Measurements from ENCODE around the gene ITGBL1. TPM values are rescaled to one million over a fixed set of nuclear protein-coding genes. Genes with fewer than 3 reads are reported as not detected.

ITGBL1 gene
- total RNA-seq, 2 experiments from 2014 or later, result not detected

DNA sequence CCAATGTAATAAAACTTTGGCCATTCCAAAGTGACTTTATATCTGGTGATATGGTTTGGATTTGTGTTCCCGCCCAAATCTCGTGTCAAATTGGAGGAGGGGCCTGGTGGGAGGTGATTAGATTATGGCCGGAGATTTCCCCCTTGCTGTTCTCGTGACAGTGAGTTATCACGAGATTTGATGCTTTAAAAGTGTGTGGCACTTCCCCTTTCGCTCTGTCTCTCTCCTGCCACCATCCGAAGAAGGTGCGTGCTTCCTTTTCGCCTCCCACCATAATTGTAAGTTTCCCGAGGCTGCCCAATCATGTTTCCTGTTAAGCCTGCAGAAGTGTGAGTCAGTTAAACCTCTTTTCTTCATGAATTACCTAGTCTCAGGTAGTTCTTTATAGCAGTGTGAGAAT lies 26.9 kb upstream of the ITGBL1 start:
- DNase-seq (ENCODE audit: low spot score), result no peak
- no peaks in the 10 kb centered on the region for H3K9me2 ChIP-seq (ENCODE audit: insufficient read depth, low read length)
- H3K36me3 ChIP-seq (ENCODE audit: insufficient read depth, low read length), result no peaks in the 10 kb centered on the region
- H3K79me2 ChIP-seq (ENCODE audit: insufficient read depth, low read depth, low read length), result no peaks in the 10 kb centered on the region
- BruUV-seq (replicated peaks), result no TSS peak
- CTCF ChIA-PET (ENCODE audit: unreplicated experiment), result no interaction called here
- H4K20me1 ChIP-seq (ENCODE audit: insufficient read depth, low read length), result no peaks in the 10 kb centered on the region
- no peaks in the 10 kb centered on the region for H3K9me3 ChIP-seq (ENCODE audit: low read length)
- POLR2A ChIA-PET, result no interaction called here
- H3K4me2 ChIP-seq (ENCODE audit: low read length), result no peak overlapping the region
- H2AFZ ChIP-seq (ENCODE audit: low read length), result no peak overlapping the region
- H3K4me3 ChIP-seq (ENCODE audit: low read depth, low read length, poor library complexity, severe bottlenecking), result no peak overlapping the region
- H3K4me1 ChIP-seq (ENCODE audit: insufficient read depth, low read length, poor library complexity, severe bottlenecking), result no peaks in the 10 kb centered on the region
- intact Hi-C loops (cut with micrococcal nuclease; ENCODE audit: unreplicated experiment), result no loop called here
- no peak for TF ChIP-seq EZH2phosphoT487 (IDR thresholded peaks at IDR 0.05; ENCODE audit: borderline replicate concordance, low read depth, low read length)
- no peak overlapping the region for H3K27ac ChIP-seq (ENCODE audit: low read depth, low read length, poor library complexity, severe bottlenecking)

DNA sequence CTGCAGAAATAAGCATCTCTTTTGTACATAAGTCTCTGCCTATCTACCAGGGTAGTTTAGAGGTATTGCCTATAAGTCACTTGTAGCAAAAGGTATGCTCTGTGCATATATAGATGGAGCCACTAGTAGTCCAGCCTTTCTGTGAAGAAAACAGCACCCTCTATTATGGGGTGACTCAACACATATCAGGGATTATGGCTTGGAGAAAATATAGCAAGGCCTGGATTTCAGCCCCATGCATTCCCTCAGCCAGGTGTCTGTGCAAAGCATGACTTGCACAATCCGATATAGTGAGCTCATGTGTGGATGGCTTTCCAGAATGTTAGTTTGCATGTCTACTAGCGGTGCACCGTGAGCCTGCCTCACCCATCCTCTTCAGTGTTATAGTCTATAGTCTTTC lies 22.7 kb upstream of the ITGBL1 start:
- Histone ChIP-seq H3K4me3 (ENCODE audit: low read depth, low read length, poor library complexity, severe bottlenecking) (no peak overlapping the region), H3K9me2 (ENCODE audit: insufficient read depth, low read length) (no peaks in the 10 kb centered on the region), H3K4me2 (ENCODE audit: low read length) (no peak overlapping the region), H3K4me1 (ENCODE audit: insufficient read depth, low read length, poor library complexity, severe bottlenecking) (no peaks in the 10 kb centered on the region), H3K9me3 (ENCODE audit: low read length) (no peaks in the 10 kb centered on the region), H4K20me1 (ENCODE audit: insufficient read depth, low read length) (no peaks in the 10 kb centered on the region), H3K36me3 (ENCODE audit: insufficient read depth, low read length) (no peaks in the 10 kb centered on the region), H3K79me2 (ENCODE audit: insufficient read depth, low read depth, low read length) (no peaks in the 10 kb centered on the region), H2AFZ (ENCODE audit: low read length) (no peak overlapping the region), H3K27ac (ENCODE audit: low read depth, low read length, poor library complexity, severe bottlenecking) (no peak overlapping the region)
- ChIA-PET POLR2A (interaction anchor here (0.7 kb wide), 1 partner anchor 9 kb away, joined by 3 read pairs; no protein-coding TSS in a partner anchor), CTCF (ENCODE audit: unreplicated experiment) (no interaction called here)
- BruUV-seq (replicated peaks), result no TSS peak
- intact Hi-C loops (cut with micrococcal nuclease; ENCODE audit: unreplicated experiment), result no loop called here
- no peak for DNase-seq (ENCODE audit: low spot score)
- TF ChIP-seq, protein P1, sequence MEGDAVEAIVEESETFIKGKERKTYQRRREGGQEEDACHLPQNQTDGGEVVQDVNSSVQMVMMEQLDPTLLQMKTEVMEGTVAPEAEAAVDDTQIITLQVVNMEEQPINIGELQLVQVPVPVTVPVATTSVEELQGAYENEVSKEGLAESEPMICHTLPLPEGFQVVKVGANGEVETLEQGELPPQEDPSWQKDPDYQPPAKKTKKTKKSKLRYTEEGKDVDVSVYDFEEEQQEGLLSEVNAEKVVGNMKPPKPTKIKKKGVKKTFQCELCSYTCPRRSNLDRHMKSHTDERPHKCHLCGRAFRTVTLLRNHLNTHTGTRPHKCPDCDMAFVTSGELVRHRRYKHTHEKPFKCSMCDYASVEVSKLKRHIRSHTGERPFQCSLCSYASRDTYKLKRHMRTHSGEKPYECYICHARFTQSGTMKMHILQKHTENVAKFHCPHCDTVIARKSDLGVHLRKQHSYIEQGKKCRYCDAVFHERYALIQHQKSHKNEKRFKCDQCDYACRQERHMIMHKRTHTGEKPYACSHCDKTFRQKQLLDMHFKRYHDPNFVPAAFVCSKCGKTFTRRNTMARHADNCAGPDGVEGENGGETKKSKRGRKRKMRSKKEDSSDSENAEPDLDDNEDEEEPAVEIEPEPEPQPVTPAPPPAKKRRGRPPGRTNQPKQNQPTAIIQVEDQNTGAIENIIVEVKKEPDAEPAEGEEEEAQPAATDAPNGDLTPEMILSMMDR (conservative IDR thresholded peaks at IDR 0.05; ENCODE audit: low read length), result no peak
- no peak for TF ChIP-seq EZH2phosphoT487 (IDR thresholded peaks at IDR 0.05; ENCODE audit: borderline replicate concordance, low read depth, low read length)

DNA sequence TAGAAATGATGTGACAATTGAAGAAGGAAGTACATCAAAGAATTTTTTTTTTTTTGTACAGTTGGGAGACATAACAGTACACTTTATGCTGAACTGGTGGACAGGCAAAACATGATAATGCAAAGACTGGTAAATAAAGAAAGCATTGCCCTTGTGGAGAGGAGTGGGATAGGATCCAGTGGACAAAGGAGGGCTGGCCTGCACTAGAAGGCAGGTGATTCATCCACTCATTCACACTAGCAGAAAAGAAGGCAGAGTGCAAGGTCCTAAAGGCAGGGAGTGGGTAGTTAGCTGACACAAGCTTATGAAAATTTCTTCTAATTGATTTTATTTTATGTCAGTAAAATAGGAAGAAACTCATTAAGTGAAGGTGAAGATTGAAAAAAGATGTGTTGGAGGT lies 18.6 kb upstream of the ITGBL1 start:
- H3K9me2 ChIP-seq (ENCODE audit: insufficient read depth, low read length), result no peaks in the 10 kb centered on the region
- intact Hi-C loops (cut with micrococcal nuclease; ENCODE audit: unreplicated experiment), result no loop called here

More for the DNA sequence above, 18.6 kb upstream of the ITGBL1 start:
- Histone ChIP-seq H3K36me3 (ENCODE audit: insufficient read depth, low read length) (no peaks in the 10 kb centered on the region), H3K9me3 (ENCODE audit: low read length) (no peaks in the 10 kb centered on the region), H4K20me1 (ENCODE audit: insufficient read depth, low read length) (no peaks in the 10 kb centered on the region), H3K4me3 (ENCODE audit: low read depth, low read length, poor library complexity, severe bottlenecking) (no peak overlapping the region), H3K4me2 (ENCODE audit: low read length) (no peak overlapping the region), H2AFZ (ENCODE audit: low read length) (no peak overlapping the region), H3K4me1 (ENCODE audit: insufficient read depth, low read length, poor library complexity, severe bottlenecking) (no peaks in the 10 kb centered on the region), H3K27ac (ENCODE audit: low read depth, low read length, poor library complexity, severe bottlenecking) (no peak overlapping the region), H3K79me2 (ENCODE audit: insufficient read depth, low read depth, low read length) (no peaks in the 10 kb centered on the region)
- BruUV-seq (replicated peaks), result no TSS peak
- no peak for DNase-seq (ENCODE audit: low spot score)
- ChIA-PET CTCF (ENCODE audit: unreplicated experiment) (no interaction called here), POLR2A (no interaction called here)
- TF ChIP-seq, protein P1 (conservative IDR thresholded peaks at IDR 0.05; ENCODE audit: low read length), result no peak
- no peak for TF ChIP-seq EZH2phosphoT487 (IDR thresholded peaks at IDR 0.05; ENCODE audit: borderline replicate concordance, low read depth, low read length)
